ENCODE measurements around the gene NDUFA12. TPM values are rescaled to one million over a fixed set of nuclear protein-coding genes. Genes with fewer than 3 reads are reported as not detected.
A peak's percentile ranks its signal among the peaks of the same experiment; 100 is the strongest.
"Not testable (repeated sequence)": the region's sequence is repeated elsewhere in the genome, so short reads cannot be mapped to it uniquely, and the experiment has no call there.

NDUFA12 gene
- polyA plus RNA-seq, 4 donors, result 96.3 to 215 (median 182) TPM

DNA sequence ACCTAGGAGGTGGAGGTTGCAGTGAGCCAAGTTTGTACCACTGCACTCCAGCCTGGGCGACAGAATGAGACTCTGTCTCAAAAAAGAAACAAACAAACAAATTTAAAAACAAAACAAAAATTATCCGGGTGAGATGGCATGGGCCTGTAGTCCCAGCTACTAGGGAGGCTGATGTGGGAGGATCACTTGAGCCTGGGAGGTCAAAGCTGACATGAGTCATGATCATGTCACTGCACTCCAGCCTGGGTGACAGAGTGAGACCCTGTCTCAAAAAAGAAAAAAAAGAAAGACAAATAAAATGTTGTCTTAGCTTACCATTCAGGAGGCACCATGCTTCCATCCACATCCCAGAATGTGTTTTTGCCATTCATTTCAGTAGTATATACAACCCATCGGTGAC, 9.6 kb downstream of the NDUFA12 start:
- DNase-seq; FAIRE-seq; H3K27ac ChIP-seq (ENCODE audit: low read depth in 1 of 3, low read length in 2 of 3); H3K4me3 ChIP-seq (ENCODE audit: low read depth in 1 of 3, low read length in 3 of 3); H3K9me3 ChIP-seq (ENCODE audit: control insufficient read depth in 2 of 2, insufficient read depth in 1 of 2, low read depth in 1 of 2, low read length in 1 of 2); H3K4me1 ChIP-seq (ENCODE audit: control insufficient read depth in 3 of 3, insufficient read depth in 2 of 3, low read depth in 1 of 3, low read length in 2 of 3); H3K27me3 ChIP-seq (ENCODE audit: control insufficient read depth in 3 of 3, insufficient read depth in 3 of 3, low read length in 3 of 3): not testable (repeated sequence)
- peaks cover 3 to 26% (median 5%) of the 10 kb centered on the region in 3 donors for H3K36me3 ChIP-seq (ENCODE audit: control insufficient read depth in 3 of 3, insufficient read depth in 2 of 3, low read depth in 1 of 3, low read length in 3 of 3)
- 66 to 93% (median 79%) methylated on average over 3 of the region's 3 CpGs for WGBS, 3 donors

DNA sequence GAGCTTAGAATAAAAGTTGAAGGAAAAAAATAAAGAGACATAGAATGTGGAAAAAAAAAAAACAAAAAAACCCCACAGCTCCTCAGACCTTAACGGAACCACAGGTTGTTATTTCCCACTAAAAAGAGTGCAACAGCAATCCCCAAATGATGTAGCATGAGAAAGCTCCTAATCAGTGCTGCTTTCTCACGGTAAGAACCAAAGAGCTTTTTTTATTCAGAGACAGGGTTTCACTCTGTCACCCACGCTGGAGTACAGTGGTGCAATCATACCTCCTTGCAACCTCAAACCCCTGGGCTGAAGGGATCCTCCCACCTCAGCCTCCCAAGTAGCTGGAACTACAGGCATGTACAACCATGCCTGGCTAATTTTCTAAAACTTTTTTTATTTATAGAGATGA, 13.3 kb downstream of the NDUFA12 start:
- Histone ChIP-seq H3K36me3 (ENCODE audit: control insufficient read depth in 3 of 3, insufficient read depth in 2 of 3, low read depth in 1 of 3, low read length in 3 of 3) (peaks cover 3 to 20% (median 3%) of the 10 kb centered on the region in 3 donors), H3K27ac (ENCODE audit: low read depth in 1 of 3, low read length in 2 of 3) (no peak overlapping the region), H3K4me3 (ENCODE audit: low read depth in 1 of 3, low read length in 3 of 3) (no peak overlapping the region), H3K4me1 (ENCODE audit: control insufficient read depth in 3 of 3, insufficient read depth in 2 of 3, low read depth in 1 of 3, low read length in 2 of 3) (no peaks in the 10 kb centered on the region), H3K27me3 (ENCODE audit: control insufficient read depth in 3 of 3, insufficient read depth in 3 of 3, low read length in 3 of 3) (no peaks in the 10 kb centered on the region), H3K9me3 (ENCODE audit: control insufficient read depth in 2 of 2, insufficient read depth in 1 of 2, low read depth in 1 of 2, low read length in 1 of 2) (no peaks in the 10 kb centered on the region)
- 75 to 88% (median 79%) methylated on average over 3 of the region's 3 CpGs for WGBS, 3 donors
- DNase-seq, result no peak
- no peak for FAIRE-seq

DNA sequence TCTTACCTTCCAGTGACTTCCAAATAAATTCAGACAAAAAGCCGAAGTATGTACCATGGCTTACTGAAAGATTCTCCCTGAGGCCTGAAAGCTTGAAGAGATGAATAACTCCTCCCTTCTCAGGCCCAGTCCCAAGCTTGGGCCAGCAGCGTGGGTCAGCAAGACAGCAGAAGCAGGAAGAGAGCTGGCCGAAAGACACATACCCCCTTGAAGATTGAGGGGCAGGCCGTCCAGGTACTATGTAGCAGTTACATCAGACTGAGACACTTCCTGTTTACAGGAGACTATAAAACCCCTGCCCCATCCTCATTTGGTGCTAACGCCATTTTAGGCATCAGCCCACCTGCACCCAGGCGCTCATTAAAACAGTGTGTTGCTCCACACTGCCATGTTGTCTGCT, 15.0 kb downstream of the NDUFA12 start:
- no peak overlapping the region for H3K4me3 ChIP-seq (ENCODE audit: low read depth in 1 of 3, low read length in 3 of 3)
- FAIRE-seq, result no peak
- WGBS, 3 donors, result 59 to 90% (median 79%) methylated on average over 6 of the region's 6 CpGs
- H3K36me3 ChIP-seq (ENCODE audit: control insufficient read depth in 3 of 3, insufficient read depth in 2 of 3, low read depth in 1 of 3, low read length in 3 of 3), result peaks cover 2 to 29% (median 3%) of the 10 kb centered on the region in 3 donors
- H3K9me3 ChIP-seq (ENCODE audit: control insufficient read depth in 2 of 2, insufficient read depth in 1 of 2, low read depth in 1 of 2, low read length in 1 of 2), result no peaks in the 10 kb centered on the region
- no peaks in the 10 kb centered on the region for H3K27me3 ChIP-seq (ENCODE audit: control insufficient read depth in 3 of 3, insufficient read depth in 3 of 3, low read length in 3 of 3)
- H3K4me1 ChIP-seq (ENCODE audit: control insufficient read depth in 3 of 3, insufficient read depth in 2 of 3, low read depth in 1 of 3, low read length in 2 of 3), result no peaks in the 10 kb centered on the region
- H3K27ac ChIP-seq (ENCODE audit: low read depth in 1 of 3, low read length in 2 of 3), result no peak overlapping the region
- no peak for DNase-seq

DNA sequence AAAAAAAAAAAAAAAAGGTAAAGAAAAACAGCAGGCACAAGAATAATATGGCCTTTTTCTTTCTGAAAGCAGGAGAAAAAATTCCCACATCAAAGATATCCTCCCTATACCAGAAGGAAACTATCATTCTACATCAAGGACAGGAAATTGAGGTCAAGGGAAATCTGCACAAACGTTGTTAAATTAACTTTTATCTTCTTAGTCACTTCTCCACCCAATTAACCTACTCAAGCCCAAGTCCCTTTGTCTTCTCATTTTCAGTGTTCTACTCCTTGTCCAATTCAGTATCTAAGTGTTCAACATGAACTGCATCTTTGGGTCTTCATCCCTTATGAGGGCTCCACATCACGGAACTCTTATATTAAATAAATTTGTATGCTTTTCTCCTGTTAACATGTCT, 15.7 kb downstream of the NDUFA12 start:
- WGBS, 3 donors, result 50 to 51% (median 51%) methylated on average over 2 of the region's 2 CpGs

DNA sequence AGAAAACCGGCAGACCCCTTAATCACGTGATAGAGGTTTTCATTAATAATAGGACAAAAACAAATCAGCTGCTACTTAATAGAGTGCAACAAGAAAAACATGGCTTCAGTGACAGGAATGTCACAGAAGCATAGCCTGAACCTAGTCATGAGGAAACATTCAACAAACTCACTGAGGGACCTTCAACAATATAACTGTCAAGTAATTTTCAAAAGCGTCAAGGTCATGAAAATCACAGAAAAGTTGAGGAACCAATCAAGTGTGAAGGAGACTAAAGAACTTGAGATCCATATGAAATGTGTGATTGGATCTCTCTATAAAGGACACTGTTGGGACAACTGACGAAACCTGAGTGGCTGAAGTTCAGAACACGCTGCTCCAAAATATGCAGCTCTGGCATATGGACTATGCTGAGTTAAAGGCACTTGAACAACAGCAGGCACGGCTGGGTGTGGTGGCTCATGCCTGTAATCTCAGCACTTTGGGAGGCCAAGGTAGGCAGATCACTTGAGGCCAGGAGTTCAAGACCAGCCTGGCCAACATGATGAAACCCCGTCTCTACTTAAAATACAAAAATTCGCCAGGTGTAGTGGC, 16.3 kb downstream of the NDUFA12 start:
- FAIRE-seq (no peak), DNase-seq (no peak)
- Histone ChIP-seq H3K27ac (ENCODE audit: low read depth in 1 of 3, low read length in 2 of 3) (no peak overlapping the region), H3K27me3 (ENCODE audit: control insufficient read depth in 3 of 3, insufficient read depth in 3 of 3, low read length in 3 of 3) (no peaks in the 10 kb centered on the region), H3K36me3 (ENCODE audit: control insufficient read depth in 3 of 3, insufficient read depth in 2 of 3, low read depth in 1 of 3, low read length in 3 of 3) (peaks cover 3 to 26% (median 7%) of the 10 kb centered on the region in 3 donors), H3K4me1 (ENCODE audit: control insufficient read depth in 3 of 3, insufficient read depth in 2 of 3, low read depth in 1 of 3, low read length in 2 of 3) (no peaks in the 10 kb centered on the region), H3K9me3 (ENCODE audit: control insufficient read depth in 2 of 2, insufficient read depth in 1 of 2, low read depth in 1 of 2, low read length in 1 of 2) (no peaks in the 10 kb centered on the region), H3K4me3 (ENCODE audit: low read depth in 1 of 3, low read length in 3 of 3) (no peak overlapping the region)
- 90 to 94% (median 91%) methylated on average over 8 of the region's 8 CpGs for WGBS, 3 donors

More for the DNA sequence above, 15.7 kb downstream of the NDUFA12 start:
- H3K4me1 ChIP-seq (ENCODE audit: control insufficient read depth in 3 of 3, insufficient read depth in 2 of 3, low read depth in 1 of 3, low read length in 2 of 3), result no peaks in the 10 kb centered on the region
- no peaks in the 10 kb centered on the region for H3K9me3 ChIP-seq (ENCODE audit: control insufficient read depth in 2 of 2, insufficient read depth in 1 of 2, low read depth in 1 of 2, low read length in 1 of 2)
- no peaks in the 10 kb centered on the region for H3K27me3 ChIP-seq (ENCODE audit: control insufficient read depth in 3 of 3, insufficient read depth in 3 of 3, low read length in 3 of 3)
- no peak for FAIRE-seq
- no peak for DNase-seq
- H3K27ac ChIP-seq (ENCODE audit: low read depth in 1 of 3, low read length in 2 of 3), result no peak overlapping the region
- peaks cover 3 to 27% (median 4%) of the 10 kb centered on the region in 3 donors for H3K36me3 ChIP-seq (ENCODE audit: control insufficient read depth in 3 of 3, insufficient read depth in 2 of 3, low read depth in 1 of 3, low read length in 3 of 3)
- no peak overlapping the region for H3K4me3 ChIP-seq (ENCODE audit: low read depth in 1 of 3, low read length in 3 of 3)

DNA sequence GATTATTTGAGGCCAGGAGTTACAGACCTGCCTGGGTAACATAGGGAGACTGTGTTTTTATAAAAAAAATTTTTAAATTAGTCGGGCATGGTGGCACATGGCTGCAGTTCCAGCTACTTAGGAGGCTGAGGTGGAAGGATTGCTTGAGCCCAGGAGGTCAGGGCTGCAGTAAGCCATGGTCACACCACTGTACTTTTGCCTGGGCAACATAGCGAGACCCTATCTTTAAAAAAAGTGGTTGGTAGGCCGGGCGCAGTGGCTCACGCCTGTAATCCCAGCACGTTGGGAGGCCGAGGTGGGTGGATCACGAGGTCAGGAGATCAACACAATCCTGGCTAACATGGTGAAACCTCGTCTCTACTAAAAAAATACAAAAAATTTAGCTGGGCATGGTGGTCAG, 18.4 kb downstream of the NDUFA12 start:
- not testable (repeated sequence) for FAIRE-seq; H3K4me1 ChIP-seq (ENCODE audit: control insufficient read depth in 3 of 3, insufficient read depth in 2 of 3, low read depth in 1 of 3, low read length in 2 of 3); DNase-seq; H3K4me3 ChIP-seq (ENCODE audit: low read depth in 1 of 3, low read length in 3 of 3); H3K27me3 ChIP-seq (ENCODE audit: control insufficient read depth in 3 of 3, insufficient read depth in 3 of 3, low read length in 3 of 3); H3K9me3 ChIP-seq (ENCODE audit: control insufficient read depth in 2 of 2, insufficient read depth in 1 of 2, low read depth in 1 of 2, low read length in 1 of 2); H3K27ac ChIP-seq (ENCODE audit: low read depth in 1 of 3, low read length in 2 of 3)
- 85 to 87% (median 85%) methylated on average over 9 of the region's 9 CpGs for WGBS, 3 donors
- peaks cover 0 to 21% (median 7%) of the 10 kb centered on the region in 3 donors for H3K36me3 ChIP-seq (ENCODE audit: control insufficient read depth in 3 of 3, insufficient read depth in 2 of 3, low read depth in 1 of 3, low read length in 3 of 3)

DNA sequence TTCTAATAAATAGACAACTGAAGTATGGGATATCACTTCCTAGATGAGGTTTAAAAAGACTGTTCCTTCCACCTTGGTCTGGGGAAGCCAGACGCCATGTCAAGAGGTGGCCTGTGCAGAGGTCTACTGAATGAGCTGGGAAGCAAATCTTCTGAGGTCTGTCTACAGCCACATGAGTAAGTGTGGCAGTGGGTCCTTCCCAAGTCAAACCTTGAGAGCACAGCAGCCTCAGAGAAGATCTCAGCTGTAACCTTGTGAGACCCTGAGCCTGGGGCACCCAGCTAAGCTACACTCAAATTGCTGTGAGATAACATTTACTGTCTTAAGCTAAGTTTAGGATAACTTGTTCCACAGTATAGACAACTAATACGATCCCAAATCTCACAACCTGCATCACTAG, 20.2 kb downstream of the NDUFA12 start:
- H3K4me3 ChIP-seq (ENCODE audit: low read depth in 1 of 3, low read length in 3 of 3), result no peak overlapping the region
- H3K27me3 ChIP-seq (ENCODE audit: control insufficient read depth in 3 of 3, insufficient read depth in 3 of 3, low read length in 3 of 3), result no peaks in the 10 kb centered on the region
- H3K4me1 ChIP-seq (ENCODE audit: control insufficient read depth in 3 of 3, insufficient read depth in 2 of 3, low read depth in 1 of 3, low read length in 2 of 3), result no peaks in the 10 kb centered on the region
- H3K27ac ChIP-seq (ENCODE audit: low read depth in 1 of 3, low read length in 2 of 3), result no peak overlapping the region
- no peak for FAIRE-seq
- no peaks in the 10 kb centered on the region for H3K9me3 ChIP-seq (ENCODE audit: control insufficient read depth in 2 of 2, insufficient read depth in 1 of 2, low read depth in 1 of 2, low read length in 1 of 2)
- WGBS, 3 donors, result 94 to 100% (median 98%) methylated on average over 2 of the region's 2 CpGs
- DNase-seq, result no peak
- peaks cover 0 to 17% (median 7%) of the 10 kb centered on the region in 3 donors for H3K36me3 ChIP-seq (ENCODE audit: control insufficient read depth in 3 of 3, insufficient read depth in 2 of 3, low read depth in 1 of 3, low read length in 3 of 3)

DNA sequence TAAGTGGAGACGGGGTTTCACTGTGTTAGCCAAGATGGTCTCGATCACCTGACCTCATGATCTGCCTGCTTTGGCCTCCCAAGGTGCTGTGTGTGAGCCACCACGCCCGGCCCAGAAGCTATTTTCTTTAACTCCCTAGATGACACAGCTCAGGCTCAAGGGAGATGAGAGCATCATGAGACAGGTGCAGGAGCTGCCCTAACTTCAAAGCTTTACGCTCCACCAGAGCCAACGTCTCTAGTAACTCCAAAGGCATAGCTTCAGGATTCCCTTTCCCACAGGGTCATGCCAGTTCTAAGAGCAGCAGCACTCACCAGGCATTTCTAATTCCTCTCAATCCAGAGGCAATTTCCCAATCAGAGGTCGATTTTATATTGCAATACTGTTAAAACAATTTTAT, 21.0 kb downstream of the NDUFA12 start:
- peaks cover 0 to 17% (median 7%) of the 10 kb centered on the region in 3 donors for H3K36me3 ChIP-seq (ENCODE audit: control insufficient read depth in 3 of 3, insufficient read depth in 2 of 3, low read depth in 1 of 3, low read length in 3 of 3)
- WGBS, 3 donors, result 69 to 86% (median 77%) methylated on average over 7 of the region's 7 CpGs
- no peak for FAIRE-seq
- no peak for DNase-seq
- no peak overlapping the region for H3K4me3 ChIP-seq (ENCODE audit: low read depth in 1 of 3, low read length in 3 of 3)
- no peaks in the 10 kb centered on the region for H3K9me3 ChIP-seq (ENCODE audit: control insufficient read depth in 2 of 2, insufficient read depth in 1 of 2, low read depth in 1 of 2, low read length in 1 of 2)
- H3K27me3 ChIP-seq (ENCODE audit: control insufficient read depth in 3 of 3, insufficient read depth in 3 of 3, low read length in 3 of 3), result no peaks in the 10 kb centered on the region
- no peak overlapping the region for H3K27ac ChIP-seq (ENCODE audit: low read depth in 1 of 3, low read length in 2 of 3)
- no peaks in the 10 kb centered on the region for H3K4me1 ChIP-seq (ENCODE audit: control insufficient read depth in 3 of 3, insufficient read depth in 2 of 3, low read depth in 1 of 3, low read length in 2 of 3)

DNA sequence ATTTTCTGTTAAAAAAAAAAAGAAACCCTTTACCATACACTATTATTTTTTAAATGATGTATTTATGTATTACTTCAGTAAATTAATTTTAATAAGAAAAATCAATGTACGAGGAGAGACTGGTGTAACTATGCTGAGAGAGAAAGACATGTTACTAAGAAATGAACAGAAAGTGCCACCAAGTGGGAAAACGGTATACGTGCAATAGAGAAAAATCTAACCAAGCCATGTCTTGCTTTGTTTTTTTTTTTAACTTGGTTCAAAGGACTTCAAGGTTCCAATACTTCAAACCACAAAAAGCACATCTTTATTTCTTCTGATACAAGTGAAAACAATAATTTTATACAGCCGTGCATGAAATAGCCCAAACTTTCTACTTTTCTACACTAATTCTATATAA, 22.9 kb downstream of the NDUFA12 start:
- WGBS, 3 donors, result 55 to 77% (median 74%) methylated on average over 4 of the region's 4 CpGs
- Histone ChIP-seq H3K27ac (ENCODE audit: low read depth in 1 of 3, low read length in 2 of 3) (no peak overlapping the region), H3K36me3 (ENCODE audit: control insufficient read depth in 3 of 3, insufficient read depth in 2 of 3, low read depth in 1 of 3, low read length in 3 of 3) (peaks cover 0 to 20% (median 7%) of the 10 kb centered on the region in 3 donors), H3K27me3 (ENCODE audit: control insufficient read depth in 3 of 3, insufficient read depth in 3 of 3, low read length in 3 of 3) (no peaks in the 10 kb centered on the region), H3K4me3 (ENCODE audit: low read depth in 1 of 3, low read length in 3 of 3) (no peak overlapping the region), H3K9me3 (ENCODE audit: control insufficient read depth in 2 of 2, insufficient read depth in 1 of 2, low read depth in 1 of 2, low read length in 1 of 2) (no peaks in the 10 kb centered on the region), H3K4me1 (ENCODE audit: control insufficient read depth in 3 of 3, insufficient read depth in 2 of 3, low read depth in 1 of 3, low read length in 2 of 3) (no peaks in the 10 kb centered on the region)
- FAIRE-seq, result peak; percentile 5
- DNase-seq, result peak in 1 of 2 donors; percentile 19

Measured in small intestine (tissue), 7 donors.